HG03108 (cell line): Measurements from ENCODE around the gene CREB5.
"Not testable (repeated sequence)": the region's sequence is repeated elsewhere in the genome, so short reads cannot be mapped to it uniquely, and the experiment has no call there.

Experiments
- ATAC-seq: cut with Tn5 transposase; IDR thresholded peaks from one replicate; pipeline ENCODE4 v1.9.1; 2021; ENCODE audit warnings: moderate library complexity; ENCODE audit not compliant: unreplicated experiment

CREB5 gene

GRCh38 chr7:28602282-28602681 is 190.0 kb downstream of the CREB5 start:
- ATAC-seq = no peak

- ATAC-seq = no peak
These were observed 193.2 kb downstream of the CREB5 start for GRCh38 chr7:28605427-28606085.

GRCh38 chr7:28606421-28606820 is 194.1 kb downstream of the CREB5 start:
- no peak for ATAC-seq

- ATAC-seq = no peak
These were observed 195.5 kb downstream of the CREB5 start for GRCh38 chr7:28607855-28608193.

GRCh38 chr7:28608237-28608656 is 195.9 kb downstream of the CREB5 start:
- ATAC-seq = no peak

- no peak for ATAC-seq
These were observed 196.4 kb downstream of the CREB5 start for GRCh38 chr7:28608731-28609130.

- no peak for ATAC-seq
These were observed 197.3 kb downstream of the CREB5 start for GRCh38 chr7:28609608-28610007.

GRCh38 chr7:28611399-28611897 is 199.1 kb downstream of the CREB5 start:
- ATAC-seq = not testable (repeated sequence)

GRCh38 chr7:28613262-28613661 is 200.9 kb downstream of the CREB5 start:
- ATAC-seq = no peak

- ATAC-seq = no peak
These were observed 202.8 kb downstream of the CREB5 start for GRCh38 chr7:28615091-28615490.

- no peak for ATAC-seq
These were observed 205.1 kb downstream of the CREB5 start for GRCh38 chr7:28617308-28617880.

GRCh38 chr7:28618383-28618782 is 206.1 kb downstream of the CREB5 start:
- ATAC-seq = no peak

GRCh38 chr7:28619256-28619655 is 206.9 kb downstream of the CREB5 start:
- no peak for ATAC-seq

- no peak for ATAC-seq
These were observed 209.1 kb downstream of the CREB5 start for GRCh38 chr7:28621369-28621841.

- no peak for ATAC-seq
These were observed 210.9 kb downstream of the CREB5 start for GRCh38 chr7:28623105-28623730.

- no peak for ATAC-seq
These were observed 211.5 kb downstream of the CREB5 start for GRCh38 chr7:28623863-28624262.

- no peak for ATAC-seq
These were observed 213.1 kb downstream of the CREB5 start for GRCh38 chr7:28625432-28625831.

- no peak for ATAC-seq
These were observed 213.9 kb downstream of the CREB5 start for GRCh38 chr7:28626221-28626620.

GRCh38 chr7:28626624-28627262 is 214.4 kb downstream of the CREB5 start:
- no peak for ATAC-seq

GRCh38 chr7:28627263-28627653 is 214.9 kb downstream of the CREB5 start:
- no peak for ATAC-seq

- ATAC-seq = no peak
These were observed 215.6 kb downstream of the CREB5 start for GRCh38 chr7:28627896-28628295.
